Measurements from ENCODE around the gene TACC2.
"Not testable (repeated sequence)": the region's sequence is repeated elsewhere in the genome, so short reads cannot be mapped to it uniquely, and the experiment has no call there.

TACC2 gene

DNA sequence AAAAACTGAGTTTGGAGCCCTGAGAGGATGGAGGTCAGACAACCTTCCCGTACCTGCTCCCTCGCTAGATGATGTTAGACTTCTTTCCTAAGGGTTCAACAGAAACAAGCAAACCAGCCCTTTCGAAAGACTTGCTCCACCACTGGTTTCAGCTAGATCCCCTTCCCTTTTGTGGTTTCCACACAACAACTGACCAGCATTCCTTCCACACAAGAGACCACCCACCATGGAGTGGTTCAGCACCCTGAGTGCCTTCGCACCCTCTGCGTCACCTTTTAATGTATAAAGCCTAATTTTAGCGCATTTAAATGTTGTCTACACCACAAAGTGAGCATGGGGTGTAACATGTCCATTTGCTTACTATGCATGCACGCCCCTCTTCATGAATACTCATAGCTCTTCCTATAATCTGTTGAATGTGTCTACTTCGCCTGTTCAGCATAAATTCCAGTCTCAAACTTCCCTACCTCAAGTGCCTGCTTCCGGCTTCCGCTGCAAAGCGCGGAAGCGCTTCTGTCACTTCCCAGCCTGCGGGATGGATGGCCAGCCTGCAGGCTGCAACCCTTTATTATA is 69.0 kb downstream of the TACC2 start:
- no peak for DNase-seq (ENCODE audit: low spot score)

GRCh38 chr10:122060250-122060649 is 71.3 kb downstream of the TACC2 start:
- DNase-seq (ENCODE audit: low spot score): no peak

- no peak for DNase-seq (ENCODE audit: low spot score)
These were observed 74.1 kb downstream of the TACC2 start for GRCh38 chr10:122062831-122063674.

- DNase-seq (ENCODE audit: low spot score): not testable (repeated sequence)
These were observed 77.5 kb downstream of the TACC2 start for GRCh38 chr10:122066337-122066939.

DNA sequence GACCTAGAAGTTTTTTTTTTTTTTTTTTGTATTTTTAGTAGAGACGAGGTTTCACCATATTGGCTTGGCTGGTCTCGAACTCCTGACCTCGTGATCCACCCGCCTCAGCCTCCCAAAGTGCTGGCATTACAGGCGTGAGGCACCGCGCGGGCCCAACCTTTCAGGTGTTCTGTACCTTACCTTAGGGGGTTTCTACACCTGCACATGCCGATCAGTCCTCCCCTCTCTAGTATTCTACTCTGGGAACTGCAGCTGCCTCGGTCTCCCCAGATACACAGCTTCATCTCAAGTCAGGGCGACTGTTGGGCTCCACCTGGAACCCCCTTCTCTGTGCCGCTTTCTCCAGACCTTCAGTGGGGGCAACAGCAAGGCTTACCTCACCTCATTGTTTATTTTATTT is 79.9 kb downstream of the TACC2 start:
- DNase-seq (ENCODE audit: low spot score): no peak

DNA sequence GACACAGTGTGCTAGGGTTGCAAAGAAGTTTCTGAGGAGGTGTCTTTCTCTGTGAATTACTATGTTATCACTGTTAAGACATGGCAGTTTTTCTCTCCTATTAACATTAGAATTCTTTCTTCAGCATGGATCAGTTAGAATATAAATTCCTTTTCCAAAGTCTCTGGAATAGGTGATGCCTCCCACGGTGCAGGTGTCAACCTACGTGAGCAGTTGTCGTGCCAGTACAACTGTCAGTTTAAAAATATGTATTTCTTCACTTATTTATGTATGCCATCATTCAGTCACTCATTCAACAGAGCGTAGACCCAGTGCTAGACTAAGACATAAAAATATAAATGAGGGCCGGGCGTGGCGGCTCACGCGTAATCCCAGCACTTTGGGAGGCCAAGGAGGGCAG is 83.5 kb downstream of the TACC2 start:
- peak; percentile 67 for DNase-seq (ENCODE audit: low spot score)

DNA sequence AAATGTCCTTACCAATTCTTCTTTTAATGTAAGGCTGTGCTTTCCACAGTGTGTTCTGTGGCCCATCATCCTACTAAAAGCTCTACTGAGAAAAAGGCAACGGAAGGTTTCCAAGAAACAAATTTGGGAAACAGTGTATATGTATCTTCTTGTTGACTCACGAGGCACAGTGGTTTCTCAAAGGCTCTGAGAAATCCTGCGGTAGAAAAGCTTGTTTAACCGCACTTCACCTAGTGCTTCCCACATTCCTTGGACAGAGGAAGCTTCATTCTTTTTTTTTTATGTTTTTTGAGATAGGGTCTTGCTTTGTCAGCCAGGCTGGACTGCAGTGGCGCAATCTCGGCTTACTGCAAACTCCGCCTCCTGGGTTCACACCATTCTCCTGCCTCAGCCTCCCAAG is 84.5 kb downstream of the TACC2 start:
- DNase-seq (ENCODE audit: low spot score): no peak

GRCh38 chr10:122075171-122075570 is 86.2 kb downstream of the TACC2 start:
- DNase-seq (ENCODE audit: low spot score): no peak

GRCh38 chr10:122075876-122076275 is 86.9 kb downstream of the TACC2 start:
- DNase-seq (ENCODE audit: low spot score): not testable (repeated sequence)

DNA sequence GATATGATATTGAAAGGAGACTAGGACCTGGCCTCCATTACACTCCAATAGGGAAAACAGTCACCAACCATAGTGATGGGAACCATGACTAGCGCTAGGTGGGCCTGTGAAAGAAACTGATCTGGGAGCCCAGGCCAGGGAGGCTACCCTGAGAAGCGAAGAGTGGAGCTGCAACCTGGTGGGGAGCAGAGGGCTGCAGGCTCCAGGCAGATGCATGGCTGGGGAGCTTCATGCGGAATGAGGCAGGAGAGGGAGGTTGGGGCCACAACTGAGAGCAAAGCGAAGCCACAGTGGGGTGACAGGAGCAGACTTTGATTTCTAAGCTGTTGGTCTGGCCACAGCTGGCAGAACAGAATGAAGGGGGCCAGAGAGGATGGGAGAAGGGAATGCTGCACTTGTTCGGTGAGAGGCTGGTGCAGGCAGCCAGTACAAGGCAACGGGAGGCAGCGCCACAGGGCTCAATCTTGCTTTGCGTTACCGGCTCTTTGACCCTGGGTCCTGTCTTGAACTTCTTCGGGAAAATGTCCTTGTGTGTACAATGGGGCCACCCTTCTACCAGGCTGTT is 88.4 kb downstream of the TACC2 start:
- no peak for DNase-seq (ENCODE audit: low spot score)

- no peak for DNase-seq (ENCODE audit: low spot score)
These were observed 89.4 kb downstream of the TACC2 start for GRCh38 chr10:122078326-122078725.

GRCh38 chr10:122078965-122079795 is 90.2 kb downstream of the TACC2 start:
- no peak for DNase-seq (ENCODE audit: low spot score)

- DNase-seq (ENCODE audit: low spot score): no peak
These were observed 93.9 kb downstream of the TACC2 start for GRCh38 chr10:122082616-122083477.

GRCh38 chr10:122083478-122084025 is 94.6 kb downstream of the TACC2 start:
- DNase-seq (ENCODE audit: low spot score): no peak

DNA sequence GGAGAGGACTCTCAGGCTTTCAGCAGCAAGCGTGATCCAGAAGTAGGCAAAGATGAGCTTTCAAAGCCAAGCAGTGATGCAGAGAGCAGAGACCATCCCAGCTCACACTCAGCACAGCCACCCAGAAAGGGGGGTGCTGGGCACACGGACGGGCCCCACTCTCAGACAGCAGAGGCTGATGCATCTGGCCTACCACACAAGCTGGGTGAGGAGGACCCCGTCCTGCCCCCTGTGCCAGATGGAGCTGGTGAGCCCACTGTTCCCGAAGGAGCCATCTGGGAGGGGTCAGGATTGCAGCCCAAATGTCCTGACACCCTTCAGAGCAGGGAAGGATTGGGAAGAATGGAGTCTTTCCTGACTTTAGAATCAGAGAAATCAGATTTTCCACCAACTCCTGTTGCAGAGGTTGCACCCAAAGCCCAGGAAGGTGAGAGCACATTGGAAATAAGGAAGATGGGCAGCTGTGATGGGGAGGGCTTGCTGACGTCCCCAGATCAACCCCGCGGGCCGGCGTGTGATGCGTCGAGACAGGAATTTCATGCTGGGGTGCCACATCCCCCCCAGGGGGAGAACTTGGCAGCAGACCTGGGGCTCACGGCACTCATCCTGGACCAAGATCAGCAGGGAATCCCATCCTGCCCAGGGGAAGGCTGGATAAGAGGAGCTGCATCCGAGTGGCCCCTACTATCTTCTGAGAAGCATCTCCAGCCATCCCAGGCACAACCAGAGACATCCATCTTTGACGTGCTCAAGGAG is 95.5 kb downstream of the TACC2 start:
- DNase-seq (ENCODE audit: low spot score): no peak

DNA sequence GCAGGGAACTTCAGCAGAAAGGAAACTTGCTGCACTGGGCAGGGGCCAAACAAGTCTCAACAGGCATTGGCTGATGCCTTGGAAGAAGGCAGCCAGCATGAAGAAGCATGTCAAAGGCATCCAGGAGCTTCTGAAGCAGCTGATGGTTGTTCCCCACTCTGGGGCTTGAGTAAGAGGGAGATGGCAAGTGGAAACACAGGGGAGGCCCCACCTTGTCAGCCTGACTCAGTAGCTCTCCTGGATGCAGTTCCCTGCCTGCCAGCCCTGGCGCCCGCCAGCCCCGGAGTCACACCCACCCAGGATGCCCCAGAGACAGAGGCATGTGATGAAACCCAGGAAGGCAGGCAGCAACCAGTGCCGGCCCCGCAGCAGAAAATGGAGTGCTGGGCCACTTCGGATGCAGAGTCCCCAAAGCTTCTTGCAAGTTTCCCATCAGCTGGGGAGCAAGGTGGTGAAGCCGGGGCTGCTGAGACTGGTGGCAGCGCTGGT is 96.5 kb downstream of the TACC2 start:
- DNase-seq (ENCODE audit: low spot score): no peak

GRCh38 chr10:122086416-122087240 is 97.7 kb downstream of the TACC2 start:
- DNase-seq (ENCODE audit: low spot score): no peak

GRCh38 chr10:122087436-122087835 is 98.5 kb downstream of the TACC2 start:
- DNase-seq (ENCODE audit: low spot score): no peak

Data from putamen (tissue), 1 donor.